Fibroblast of skin of abdomen (primary cell): Measurements from ENCODE around the gene OR52E1.

Experiments used
- DNase-seq: peaks from one replicate; pipeline ENCODE4 v3.0.0-alpha.2; 2013

The OR52E1 gene

DNA sequence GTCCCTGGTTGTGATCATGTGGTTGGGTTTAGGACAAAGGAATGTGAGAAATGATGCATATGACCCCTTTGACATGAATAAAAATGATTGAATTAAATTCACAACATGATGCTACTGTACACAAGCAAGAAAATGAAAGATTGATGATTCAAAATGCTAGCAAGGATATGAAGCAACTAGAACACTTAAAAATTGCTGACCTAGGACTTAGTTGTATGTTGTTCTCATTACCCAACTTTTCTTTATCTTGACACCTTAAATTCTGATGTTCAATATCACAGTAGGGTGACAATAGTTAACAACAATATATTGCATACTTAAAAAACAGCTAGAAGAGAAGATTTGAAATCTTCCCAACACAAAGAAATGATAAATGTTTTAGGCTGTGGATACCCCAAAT is 48.2 kb downstream of the OR52E1 start:
- no peak for DNase-seq

DNA sequence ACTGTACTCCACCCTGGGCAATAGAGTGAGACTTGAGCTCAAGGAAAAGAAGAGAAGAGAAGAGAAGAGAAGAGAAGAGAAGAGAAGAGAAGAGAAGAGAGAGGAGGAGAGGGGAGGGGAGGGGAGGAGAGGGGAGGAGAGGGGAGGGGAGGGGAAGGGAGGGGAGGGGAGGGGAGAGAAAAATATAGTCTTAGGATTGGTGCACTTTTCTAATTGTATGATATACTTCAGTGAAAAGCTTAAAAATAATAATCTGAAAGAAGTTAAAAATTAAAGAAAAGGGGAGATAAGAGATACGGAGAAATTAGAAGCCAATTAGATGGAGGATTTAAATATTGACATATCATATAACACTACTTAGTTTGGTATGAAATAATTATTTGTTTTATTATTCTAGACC is 49.5 kb downstream of the OR52E1 start:
- no peak for DNase-seq
